PC-3 (cell line): Measurements from ENCODE around the gene YPEL2. TPM values are rescaled to one million over a fixed set of nuclear protein-coding genes. Genes with fewer than 3 reads are reported as not detected.

Experiments
- ATAC-seq: fragments of 200-7000 bp; cut with Tn5 transposase; 2 replicates; pipeline ENCODE4 v1.9.1; 2020; ENCODE audit warnings: mild to moderate bottlenecking, moderate library complexity
- Bru-seq: library from RNA; stranded (reverse); fragments of 400-500 nt; gene quantifications from one replicate; lab custom pipeline; 2021; lab: Mats Ljungman, UMichigan
- BruChase-seq, 2 experiments: library from RNA; stranded (reverse); fragments of 400-500 nt; gene quantifications; one replicate each; lab custom pipeline; 2021; lab: Mats Ljungman, UMichigan
- BruUV-seq: library from RNA; stranded (reverse); fragments of 400-500 nt; replicated peaks from 2 replicates; lab custom pipeline; 2021; lab: Mats Ljungman, UMichigan
- CTCF ChIA-PET: fragments of 300-600 bp; sonication (Branson Sonifier 250); formaldehyde crosslinking; loops from one replicate; lab custom pipeline; 2022; ENCODE audit warnings: antibody characterized with exemption; lab: Charles Lee
- POLR2A ChIA-PET: fragments of 300-600 bp; sonication (Branson Sonifier 250); formaldehyde crosslinking; loops from one replicate; lab custom pipeline; 2022; ENCODE audit warnings: antibody characterized with exemption; ENCODE audit not compliant: unreplicated experiment; lab: Charles Lee
- DNase-seq: peaks from one replicate; pipeline ENCODE4 v3.0.0-alpha.2; 2015
- H2AFZ ChIP-seq: fragments of 300-600 bp; sonication (generic); 2 replicates; pipeline ENCODE4 v1.6.0; 2016; ENCODE audit warnings: antibody characterized with exemption, low read length
- H3F3A ChIP-seq: fragments of 300-600 bp; sonication (generic); one replicate; pipeline ENCODE4 v1.6.0; 2017; ENCODE audit warnings: antibody characterized with exemption, low read length, control low read depth, mild to moderate bottlenecking; ENCODE audit not compliant: unreplicated experiment
- H3K27ac ChIP-seq: fragments of 300-600 bp; sonication (generic); 2 replicates; pipeline ENCODE4 v1.5.1; 2016; ENCODE audit warnings: mild to moderate bottlenecking, low read length
- H3K27me3 ChIP-seq: fragments of 300-600 bp; sonication (generic); 2 replicates; pipeline ENCODE4 v1.6.1; 2016; ENCODE audit warnings: low read length, mixed read lengths
- H3K36me3 ChIP-seq: fragments of 300-600 bp; sonication (generic); 2 replicates; pipeline ENCODE4 v1.6.1; 2016; ENCODE audit warnings: low read depth, mixed run types, low read length, mixed read lengths
- H3K4me1 ChIP-seq: fragments of 300-600 bp; sonication (generic); 2 replicates; pipeline ENCODE4 v1.5.1; 2016; ENCODE audit warnings: low read length; ENCODE audit not compliant: insufficient read depth
- H3K4me2 ChIP-seq: fragments of 300-600 bp; sonication (generic); 2 replicates; pipeline ENCODE4 v1.6.0; 2016; ENCODE audit warnings: low read length
- H3K4me3 ChIP-seq: fragments of 300-600 bp; sonication (generic); 2 replicates; pipeline ENCODE4 v1.5.1; 2016; ENCODE audit warnings: mild to moderate bottlenecking, low read length, mixed read lengths
- H3K79me2 ChIP-seq: fragments of 300-600 bp; sonication (generic); 2 replicates; pipeline ENCODE4 v1.6.1; 2017; ENCODE audit warnings: low read length, mixed read lengths
- H3K9ac ChIP-seq: fragments of 300-600 bp; sonication (generic); 2 replicates; pipeline ENCODE4 v1.6.0; 2016; ENCODE audit warnings: mild to moderate bottlenecking, low read length
- H3K9me2 ChIP-seq: fragments of 300-600 bp; sonication (generic); replicated peaks from 2 replicates; pipeline ENCODE4 v1.6.1; 2016; ENCODE audit warnings: mixed run types, low read length, mixed read lengths
- H3K9me3 ChIP-seq: fragments of 300-600 bp; sonication (generic); 2 replicates; pipeline ENCODE4 v1.6.1; 2016; ENCODE audit warnings: low read length, mixed read lengths
- H4K20me1 ChIP-seq: fragments of 300-600 bp; sonication (generic); 2 replicates; pipeline ENCODE4 v1.6.1; 2016; ENCODE audit warnings: low read length, mixed read lengths
- EZH2 ChIP-seq: fragments of 300-600 bp; sonication (generic); IDR thresholded peaks from one replicate; pipeline ENCODE4 v1.6.1; 2017; ENCODE audit warnings: antibody characterized with exemption, mild to moderate bottlenecking, low read length; ENCODE audit not compliant: unreplicated experiment
- EZH2phosphoT487 ChIP-seq: fragments of 300-600 bp; sonication (generic); IDR thresholded peaks from 2 replicates; pipeline ENCODE4 v1.6.1; 2018; ENCODE audit warnings: mild to moderate bottlenecking, antibody characterized with exemption, low read length, borderline replicate concordance
- intact Hi-C: fragments of 100-400 bp; cut with micrococcal nuclease; formaldehyde crosslinking; loops from 2 replicates; pipeline ENCODE4 v1.9.0; 2023
- long read RNA-seq: library from polyadenylated mRNA; unstranded; transcript quantifications from one replicate; pipeline ENCODE4 v2.0.0, GENCODE V29; 2021; ENCODE audit not compliant: unreplicated experiment
- total RNA-seq: library from RNA; depleted of rRNA; stranded (reverse); fragments of >200 nt; gene quantifications from 2 replicates; pipeline ENCODE4 v1.2.3, GENCODE V29; 2014; rRNA removed
- TF ChIP-seq, protein P1 (sequence below): fragments of 300-600 bp; sonication (generic); conservative IDR thresholded peaks from 2 replicates; pipeline ENCODE4 v1.5.1; 2017; ENCODE audit warnings: antibody characterized with exemption, low read depth, mild to moderate bottlenecking, low read length

Gene YPEL2, protein sequence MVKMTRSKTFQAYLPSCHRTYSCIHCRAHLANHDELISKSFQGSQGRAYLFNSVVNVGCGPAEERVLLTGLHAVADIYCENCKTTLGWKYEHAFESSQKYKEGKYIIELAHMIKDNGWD
- 0.47 and 1.1 TPM in 2 replicates for total RNA-seq
- percentile 46 among the genes with signal in this experiment for Bru-seq, nascent RNA
- BruChase-seq, experiment 1, labeled RNA remaining after a 6-hour chase: percentile 36 among the genes with signal in this experiment
- BruChase-seq, experiment 2, labeled RNA remaining after a 2-hour chase: percentile 49 among the genes with signal in this experiment
- long read RNA-seq, full-length matches to known transcripts: 14 of 23 reads
- long read RNA-seq, partial matches to known transcripts: 1 of 23 reads
- long read RNA-seq, other reads (novel, unspliced or antisense): 8 of 23 reads

DNA sequence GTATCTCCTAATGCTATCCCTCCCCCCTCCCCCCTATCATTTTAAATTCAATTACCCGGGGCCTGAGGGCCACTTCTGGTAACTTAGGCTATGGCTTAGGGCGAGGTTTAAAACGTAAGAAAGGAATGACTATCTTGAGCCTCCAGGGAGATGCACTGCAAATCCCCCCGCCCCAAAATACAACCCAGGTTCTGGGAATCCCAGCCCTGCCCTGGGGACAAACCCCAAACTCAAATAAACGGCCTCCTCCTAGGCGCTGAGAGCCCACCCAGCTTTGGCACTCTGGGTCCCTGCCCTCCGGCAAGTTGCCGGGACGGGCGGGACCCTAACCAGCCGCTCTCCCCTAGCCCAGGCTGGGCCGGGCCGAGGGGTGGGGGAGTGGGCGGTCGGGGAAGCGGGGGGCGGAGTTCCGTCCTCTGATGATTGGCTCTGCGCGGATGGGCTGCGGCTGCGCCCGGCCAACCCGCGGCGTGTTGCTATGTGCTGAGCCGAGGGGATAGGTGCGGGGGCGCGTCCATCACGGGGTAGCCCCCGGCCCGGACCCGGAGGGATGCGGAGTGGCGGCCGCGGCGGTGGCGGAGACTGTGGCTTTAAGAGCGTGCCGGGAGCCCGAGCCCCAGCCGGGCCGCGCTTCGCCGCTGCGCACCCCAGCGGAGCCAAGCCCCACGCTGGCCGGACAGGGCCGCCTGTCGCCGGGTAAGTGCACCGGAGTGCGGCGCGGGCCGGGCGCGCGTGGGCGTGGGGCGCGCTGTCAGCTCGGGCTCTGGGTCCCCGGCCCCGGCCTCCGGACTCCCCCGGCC is at the start of gene YPEL2:
TSS of gene YPEL2 (plus strand) at position 527 of the 800 bp plus-strand sequence. CDS start 21,755 bp downstream, outside the sequence.
- Histone ChIP-seq H4K20me1 (no peaks in the 10 kb centered on the region), H3K9me3 (no peaks in the 10 kb centered on the region), H3K27ac (no peak within 1 kb of the TSS), H3K79me2 (no peaks in the 10 kb centered on the region), H3K36me3 (no peaks in the 10 kb centered on the region), H3K4me1 (peaks cover 21% of the 10 kb centered on the region), H3K4me2 (peak within 1 kb of the TSS; percentile 82), H3K27me3 (peaks cover 16% of the 10 kb centered on the region), H3K9me2 (no peaks in the 10 kb centered on the region), H3K9ac (0 out of 2 replicates have a peak within 1 kb of the TSS, but pooled peaks have one; percentile 10), H3K4me3 (peak within 1 kb of the TSS; percentile 82), H3F3A (no peaks in the 10 kb centered on the region), H2AFZ (peak within 1 kb of the TSS; percentile 77)
- DNase-seq (peak; percentile 93), ATAC-seq (peak; percentile 97)
- BruUV-seq: no TSS peak
- intact Hi-C loops: no loop called here
- TF ChIP-seq, protein P1, sequence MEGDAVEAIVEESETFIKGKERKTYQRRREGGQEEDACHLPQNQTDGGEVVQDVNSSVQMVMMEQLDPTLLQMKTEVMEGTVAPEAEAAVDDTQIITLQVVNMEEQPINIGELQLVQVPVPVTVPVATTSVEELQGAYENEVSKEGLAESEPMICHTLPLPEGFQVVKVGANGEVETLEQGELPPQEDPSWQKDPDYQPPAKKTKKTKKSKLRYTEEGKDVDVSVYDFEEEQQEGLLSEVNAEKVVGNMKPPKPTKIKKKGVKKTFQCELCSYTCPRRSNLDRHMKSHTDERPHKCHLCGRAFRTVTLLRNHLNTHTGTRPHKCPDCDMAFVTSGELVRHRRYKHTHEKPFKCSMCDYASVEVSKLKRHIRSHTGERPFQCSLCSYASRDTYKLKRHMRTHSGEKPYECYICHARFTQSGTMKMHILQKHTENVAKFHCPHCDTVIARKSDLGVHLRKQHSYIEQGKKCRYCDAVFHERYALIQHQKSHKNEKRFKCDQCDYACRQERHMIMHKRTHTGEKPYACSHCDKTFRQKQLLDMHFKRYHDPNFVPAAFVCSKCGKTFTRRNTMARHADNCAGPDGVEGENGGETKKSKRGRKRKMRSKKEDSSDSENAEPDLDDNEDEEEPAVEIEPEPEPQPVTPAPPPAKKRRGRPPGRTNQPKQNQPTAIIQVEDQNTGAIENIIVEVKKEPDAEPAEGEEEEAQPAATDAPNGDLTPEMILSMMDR: no peak
- no peak for TF ChIP-seq EZH2
- TF ChIP-seq EZH2phosphoT487: no peak
- ChIA-PET CTCF (no interaction called here), POLR2A (no interaction called here)

DNA sequence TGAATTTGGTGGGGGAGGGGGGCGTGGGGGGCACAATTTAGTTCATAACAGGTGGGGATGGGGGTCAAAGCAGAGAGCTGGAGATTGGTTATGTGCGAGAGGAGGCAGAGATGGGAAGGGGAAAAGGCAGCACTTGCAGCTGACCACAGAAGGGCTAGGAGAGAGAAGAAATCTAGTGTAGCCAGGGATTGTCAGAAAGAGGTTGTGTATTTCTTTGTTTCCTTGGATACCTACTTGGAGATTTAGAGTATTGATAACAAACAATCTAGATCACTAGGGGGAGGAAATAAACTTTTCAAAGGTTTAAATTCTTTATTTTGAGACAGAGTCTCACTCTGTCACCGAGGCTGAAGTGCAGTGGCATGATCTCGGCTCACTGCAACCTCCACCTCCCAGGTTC is 47.1 kb upstream of the YPEL2 start:
- BruUV-seq: no TSS peak
- Histone ChIP-seq H2AFZ (no peak overlapping the region), H3K9me2 (no peaks in the 10 kb centered on the region), H4K20me1 (no peaks in the 10 kb centered on the region), H3K4me1 (0 out of 2 replicates have a peak, but pooled peaks cover 5% of the 10 kb centered on the region), H3K9ac (no peak overlapping the region), H3K4me3 (no peak overlapping the region), H3F3A (no peaks in the 10 kb centered on the region), H3K36me3 (no peaks in the 10 kb centered on the region), H3K27me3 (no peaks in the 10 kb centered on the region), H3K9me3 (no peaks in the 10 kb centered on the region), H3K27ac (no peak overlapping the region), H3K4me2 (no peak overlapping the region), H3K79me2 (no peaks in the 10 kb centered on the region)
- CTCF ChIA-PET: no interaction called here
- POLR2A ChIA-PET: no interaction called here
- TF ChIP-seq, protein P1: no peak
- DNase-seq (no peak), ATAC-seq (no peak)
- intact Hi-C loops: no loop called here
